HG03103 (cell line): ENCODE measurements around the gene ADK.
"Not testable (repeated sequence)": the region's sequence is repeated elsewhere in the genome, so short reads cannot be mapped to it uniquely, and the experiment has no call there.

Experiments used
- ATAC-seq: cut with Tn5 transposase; IDR thresholded peaks from one replicate; pipeline ENCODE4 v1.9.1; 2021; ENCODE audit warnings: low read depth; ENCODE audit not compliant: unreplicated experiment

The ADK gene

DNA sequence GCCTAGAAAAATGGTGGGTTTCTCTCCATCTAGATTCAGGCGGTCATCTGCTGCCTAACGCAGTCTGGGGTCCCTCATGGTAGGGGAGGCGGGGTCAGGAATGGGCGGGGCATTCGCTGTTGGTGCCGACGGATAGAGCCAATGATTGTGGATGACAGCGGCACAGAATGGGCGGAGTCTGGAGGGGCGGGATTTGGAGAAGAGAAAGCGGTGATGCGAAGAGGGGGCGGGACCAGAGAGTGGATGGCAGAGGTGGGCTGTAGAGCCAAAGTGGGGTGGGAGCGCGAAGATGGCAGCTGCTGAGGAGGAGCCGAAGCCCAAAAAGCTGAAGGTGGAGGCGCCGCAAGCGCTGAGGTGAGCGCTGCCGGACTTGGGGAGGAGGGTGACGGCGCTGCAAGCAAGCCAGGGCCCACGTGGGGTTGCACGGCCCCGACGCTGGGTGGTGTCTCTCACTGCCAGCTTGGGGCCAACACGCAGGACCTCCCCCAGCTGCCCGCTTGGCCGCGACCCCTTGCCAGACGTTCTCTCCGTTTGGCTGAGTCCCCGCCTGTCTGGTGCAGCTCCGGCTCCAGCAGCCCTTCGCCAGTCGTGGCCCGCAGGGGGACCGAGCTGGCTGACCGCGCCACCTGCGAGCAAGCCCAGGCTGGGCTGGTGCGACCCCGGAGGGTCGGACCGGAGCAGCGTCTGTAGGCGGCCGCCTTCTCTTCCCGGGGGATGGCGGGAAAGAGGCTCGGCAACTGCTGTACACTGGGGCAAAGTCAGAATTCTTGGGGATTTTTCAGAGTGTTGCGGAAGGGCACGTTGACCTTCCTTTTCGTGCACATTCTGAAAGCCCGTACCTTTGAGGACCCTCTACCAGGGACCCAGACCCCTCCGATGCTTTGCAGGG lies at the start of gene ADK:
TSS of gene ADK (plus strand) at position 232 of the 889 bp plus-strand sequence. CDS start at position 290, 58 bp downstream.
- ATAC-seq: peak; percentile 65

DNA sequence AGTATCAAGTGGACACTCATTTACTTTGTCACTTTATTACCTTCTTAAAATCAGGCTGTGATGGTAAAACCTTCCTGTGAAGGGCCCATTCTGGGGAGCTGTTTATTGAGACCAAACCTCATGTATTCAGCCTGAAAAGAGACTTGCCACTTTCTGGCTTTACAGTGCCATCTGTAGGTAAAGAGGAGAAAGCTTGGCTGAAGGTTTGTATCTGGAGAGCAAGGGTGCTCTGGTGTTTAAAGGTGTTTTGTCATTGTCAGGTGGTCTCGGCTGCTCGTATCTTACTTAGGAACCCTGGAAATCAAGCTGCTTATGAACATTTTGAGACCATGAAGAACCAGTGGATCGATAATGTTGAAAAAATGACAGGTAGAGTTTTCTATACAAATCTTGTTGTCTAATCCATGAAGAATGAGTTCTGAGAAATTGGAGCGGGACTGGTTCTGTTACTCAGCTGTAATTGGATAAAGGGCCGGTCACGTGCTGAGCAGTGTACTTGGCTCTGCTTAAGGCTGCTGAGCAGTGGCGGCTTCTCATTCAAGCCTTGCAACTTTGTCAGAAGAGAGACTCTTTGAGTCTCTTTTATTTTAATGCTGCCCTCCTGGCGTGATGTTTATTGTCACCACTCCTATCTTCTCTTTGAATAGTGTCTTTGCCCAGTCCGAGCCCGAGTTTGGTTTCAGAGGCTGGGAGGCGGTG lies 47.3 kb upstream of the ADK start:
- no peak for ATAC-seq

DNA sequence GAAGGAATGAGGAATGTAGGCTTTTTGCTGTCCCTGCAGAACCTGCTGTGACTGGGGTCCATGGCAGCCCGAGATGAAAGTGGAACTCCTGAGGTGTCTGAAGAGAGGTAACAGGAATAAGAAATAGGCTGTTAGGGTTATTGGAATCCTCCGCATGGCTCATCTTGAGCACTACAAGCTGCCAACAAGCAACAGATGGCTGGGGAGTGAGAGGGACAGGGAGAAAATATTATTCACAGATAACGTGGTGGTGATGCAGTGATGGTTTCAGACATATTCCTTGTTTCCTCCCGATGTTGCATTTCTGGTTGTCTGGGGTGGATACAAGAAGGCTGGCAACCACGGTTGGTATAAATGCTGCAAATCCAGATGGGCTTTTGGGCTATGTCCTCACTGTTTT lies 46.5 kb upstream of the ADK start:
- ATAC-seq: no peak

DNA sequence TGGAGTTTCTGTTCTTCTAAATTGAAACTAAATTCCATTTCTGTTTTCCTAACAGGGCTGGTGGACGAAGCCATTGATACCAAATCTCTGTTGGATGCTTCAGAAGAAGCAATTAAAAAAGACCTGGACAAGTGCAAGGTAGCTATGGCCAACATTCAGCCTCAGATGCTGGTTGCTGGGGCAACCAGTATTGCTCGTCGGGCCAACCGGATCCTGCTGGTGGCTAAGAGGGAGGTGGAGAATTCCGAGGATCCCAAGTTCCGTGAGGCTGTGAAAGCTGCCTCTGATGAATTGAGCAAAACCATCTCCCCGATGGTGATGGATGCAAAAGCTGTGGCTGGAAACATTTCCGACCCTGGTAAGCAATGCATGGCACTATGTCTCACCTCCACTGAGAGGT lies 46.0 kb upstream of the ADK start:
- no peak for ATAC-seq

DNA sequence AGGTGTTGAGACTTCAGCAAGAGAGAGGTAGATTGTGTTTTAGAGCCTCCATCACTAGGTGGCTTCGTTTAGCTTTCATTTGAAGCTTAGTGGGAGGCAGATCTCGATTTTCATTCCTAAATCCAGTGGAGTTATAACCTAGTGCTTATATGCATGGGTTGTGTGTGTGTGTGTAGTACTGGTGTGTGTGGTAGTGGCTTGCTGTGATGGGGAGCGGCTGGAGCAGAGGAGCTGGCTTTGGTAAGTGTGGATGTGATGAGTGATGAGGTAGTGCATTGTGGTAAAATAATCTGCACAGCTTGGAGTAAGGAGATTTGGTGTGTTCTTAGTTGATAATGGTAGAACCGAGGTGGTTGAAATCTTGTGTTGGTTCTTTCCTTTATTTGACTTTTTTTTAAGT lies 43.6 kb upstream of the ADK start:
- no peak for ATAC-seq

DNA sequence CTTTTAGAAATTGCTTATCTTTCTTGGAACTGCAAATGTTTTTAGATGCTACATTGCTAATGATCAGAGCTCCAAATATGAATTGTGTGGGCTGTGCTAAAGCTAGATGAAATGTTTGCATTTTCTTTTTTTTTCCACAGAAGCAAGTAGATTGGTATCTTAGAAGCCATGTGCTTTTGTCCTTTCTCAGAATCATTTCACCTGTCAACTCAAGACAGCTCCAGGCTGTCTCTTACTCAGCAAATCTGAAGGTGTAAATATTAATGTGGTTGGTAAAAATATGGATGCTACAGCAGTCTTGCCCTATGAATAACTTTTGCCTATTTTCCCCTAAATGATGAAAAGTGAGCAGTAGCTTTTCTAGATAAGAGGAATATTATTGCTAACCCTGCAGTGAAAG lies 41.6 kb upstream of the ADK start:
- ATAC-seq: no peak

DNA sequence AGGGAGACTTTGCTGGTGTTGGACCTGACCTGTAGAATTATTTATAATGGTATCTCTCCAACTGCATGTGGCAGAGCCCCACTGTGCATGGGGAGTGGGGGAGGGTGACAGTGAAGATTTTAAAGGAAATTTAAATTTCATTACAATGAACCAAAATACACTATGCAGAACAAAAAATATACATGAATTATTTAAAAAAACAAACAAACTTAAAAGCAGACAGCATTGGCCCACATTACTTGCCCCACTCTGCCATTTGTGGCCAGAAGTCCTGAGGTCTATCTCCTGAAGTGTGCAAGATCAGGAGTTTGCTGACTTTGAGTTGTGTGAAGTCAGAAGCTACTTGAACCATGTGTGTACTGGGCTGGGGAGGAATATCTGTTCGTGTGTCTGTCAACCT lies 40.9 kb upstream of the ADK start:
- ATAC-seq: no peak

DNA sequence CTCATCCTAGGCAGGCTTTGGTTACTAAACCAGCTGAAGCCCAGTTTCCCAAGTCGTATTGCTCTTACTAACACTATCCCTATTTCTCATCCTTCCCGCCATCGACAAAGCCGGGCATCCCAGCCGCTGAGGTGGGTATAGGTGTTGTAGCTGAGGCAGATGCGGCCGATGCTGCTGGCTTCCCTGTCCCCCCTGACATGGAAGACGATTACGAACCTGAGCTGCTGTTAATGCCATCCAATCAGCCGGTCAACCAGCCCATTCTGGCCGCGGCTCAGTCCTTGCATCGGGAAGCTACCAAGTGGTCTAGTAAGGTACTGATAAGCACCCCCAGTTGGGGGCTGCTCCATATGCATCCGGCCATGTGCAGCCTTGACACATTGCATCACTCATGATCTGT lies 39.2 kb upstream of the ADK start:
- ATAC-seq: no peak

DNA sequence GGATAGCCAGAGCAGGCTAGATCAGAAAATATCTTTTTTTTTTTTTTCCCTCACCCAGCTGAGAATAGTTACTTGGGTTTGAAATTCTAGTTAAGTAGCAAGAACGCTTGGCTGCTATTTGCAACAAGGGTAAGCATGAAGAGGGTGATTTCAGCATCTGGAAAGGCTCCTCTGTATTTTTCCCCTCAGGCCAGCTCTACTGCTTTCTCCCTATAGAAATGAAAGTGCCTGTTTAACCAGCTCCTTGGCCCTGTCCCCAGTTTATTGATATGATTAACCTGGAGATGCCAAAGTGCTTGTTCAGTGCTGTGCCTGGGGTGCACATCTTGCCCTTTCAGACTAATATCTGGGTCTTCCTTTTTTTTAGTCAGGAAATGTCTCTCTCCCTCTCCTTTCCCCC lies 37.5 kb upstream of the ADK start:
- no peak for ATAC-seq

DNA sequence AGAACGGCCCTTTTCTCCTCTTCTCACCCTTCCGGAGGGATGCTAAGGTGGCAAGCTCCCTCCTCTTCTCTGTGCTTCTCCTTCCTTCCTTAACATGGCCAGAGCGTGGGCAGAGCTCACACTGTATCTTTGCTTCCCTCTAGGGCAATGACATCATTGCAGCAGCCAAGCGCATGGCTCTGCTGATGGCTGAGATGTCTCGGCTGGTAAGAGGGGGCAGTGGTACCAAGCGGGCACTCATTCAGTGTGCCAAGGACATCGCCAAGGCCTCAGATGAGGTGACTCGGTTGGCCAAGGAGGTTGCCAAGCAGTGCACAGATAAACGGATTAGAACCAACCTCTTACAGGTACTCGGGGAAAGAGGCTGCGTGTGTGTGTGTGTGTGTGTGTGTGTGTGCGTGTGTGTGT lies 37.0 kb upstream of the ADK start:
- no peak for ATAC-seq

DNA sequence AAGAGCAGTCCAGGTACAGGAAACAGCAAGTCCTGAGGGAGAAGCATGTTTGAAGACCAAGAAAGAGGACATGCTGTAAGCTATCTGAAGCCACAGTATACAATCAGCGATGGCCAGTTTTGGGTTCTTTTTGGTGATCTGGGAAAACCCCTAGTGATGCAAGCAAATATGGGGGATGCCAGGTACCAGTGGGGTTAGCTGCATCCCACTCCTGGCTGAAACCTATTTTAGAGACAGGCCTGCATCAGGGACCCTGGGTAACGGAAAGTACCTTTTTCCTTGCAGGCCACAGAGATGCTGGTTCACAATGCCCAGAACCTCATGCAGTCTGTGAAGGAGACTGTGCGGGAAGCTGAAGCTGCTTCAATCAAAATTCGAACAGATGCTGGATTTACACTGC lies 33.3 kb upstream of the ADK start:
- no peak for ATAC-seq

DNA sequence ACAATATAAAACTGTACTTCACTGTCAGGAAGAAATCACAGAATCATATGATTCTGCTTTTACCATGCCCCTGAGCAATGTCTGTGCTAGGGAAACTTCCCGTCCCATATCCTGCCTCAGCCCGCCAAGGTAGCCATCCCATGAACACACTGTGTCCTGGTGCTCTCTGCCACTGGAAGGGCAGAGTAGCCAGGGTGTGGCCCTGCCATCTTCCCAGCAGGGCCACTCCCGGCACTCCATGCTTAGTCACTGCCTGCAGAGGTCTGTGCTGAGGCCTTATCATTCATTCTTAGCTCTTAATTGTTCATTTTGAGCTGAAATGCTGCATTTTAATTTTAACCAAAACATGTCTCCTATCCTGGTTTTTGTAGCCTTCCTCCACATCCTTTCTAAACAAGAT lies 32.2 kb upstream of the ADK start:
- no peak for ATAC-seq

DNA sequence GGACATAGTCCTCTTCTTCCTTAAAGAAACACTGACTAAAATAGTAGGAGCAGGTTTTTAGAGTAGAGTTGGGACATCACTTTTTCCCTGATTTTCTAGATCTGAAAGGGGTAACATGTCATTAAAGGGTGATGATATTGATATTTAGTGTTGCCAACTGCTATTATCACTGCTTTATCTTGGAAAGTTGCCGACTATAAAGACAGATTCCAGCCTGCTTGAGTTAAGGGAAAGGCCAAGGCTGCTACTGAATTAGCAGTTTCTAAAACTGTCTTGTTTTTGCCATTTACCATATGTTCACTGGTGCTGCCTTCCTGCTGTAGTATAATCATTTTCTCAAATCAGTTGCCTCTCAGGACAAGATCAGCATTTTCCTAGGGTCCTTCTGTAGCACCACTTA lies 30.1 kb upstream of the ADK start:
- ATAC-seq: no peak

DNA sequence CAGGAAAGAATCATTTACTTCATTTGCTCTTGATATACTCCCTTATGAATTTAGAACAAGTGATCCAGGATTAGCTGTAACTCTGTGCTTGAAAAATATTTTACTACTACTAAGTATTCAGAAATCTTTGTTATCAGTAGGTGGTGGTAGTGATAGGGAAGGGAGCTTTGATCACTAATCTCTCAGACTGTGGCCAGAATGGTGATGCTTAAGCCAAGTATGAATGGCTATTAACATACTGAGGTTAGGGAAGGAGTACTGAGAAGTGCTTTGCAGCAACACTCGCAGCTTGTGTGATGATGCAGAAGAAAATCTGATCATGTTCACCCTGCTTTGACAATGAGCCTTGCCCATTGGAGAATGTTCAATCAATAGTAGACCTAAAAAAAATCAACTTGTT lies 29.7 kb upstream of the ADK start:
- ATAC-seq: no peak

DNA sequence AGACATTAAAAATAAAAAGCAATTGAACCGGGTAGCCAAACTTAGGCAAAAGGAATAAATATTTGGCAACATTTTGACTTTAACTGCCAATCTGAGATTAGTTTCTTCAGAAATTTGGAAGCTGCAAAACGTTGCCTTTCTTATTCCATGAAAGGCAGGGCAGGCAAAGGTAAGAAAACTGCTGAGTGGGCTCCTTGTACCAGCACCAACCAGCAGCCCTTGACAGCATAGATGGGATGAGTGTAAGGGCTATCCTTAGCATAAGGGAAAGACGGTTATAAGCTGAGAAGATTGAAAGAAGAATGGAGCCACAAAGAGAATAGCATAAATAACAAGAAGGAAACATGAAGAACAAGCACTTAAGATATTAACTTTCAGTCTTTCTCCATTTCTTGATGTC lies 29.0 kb upstream of the ADK start:
- ATAC-seq: no peak

DNA sequence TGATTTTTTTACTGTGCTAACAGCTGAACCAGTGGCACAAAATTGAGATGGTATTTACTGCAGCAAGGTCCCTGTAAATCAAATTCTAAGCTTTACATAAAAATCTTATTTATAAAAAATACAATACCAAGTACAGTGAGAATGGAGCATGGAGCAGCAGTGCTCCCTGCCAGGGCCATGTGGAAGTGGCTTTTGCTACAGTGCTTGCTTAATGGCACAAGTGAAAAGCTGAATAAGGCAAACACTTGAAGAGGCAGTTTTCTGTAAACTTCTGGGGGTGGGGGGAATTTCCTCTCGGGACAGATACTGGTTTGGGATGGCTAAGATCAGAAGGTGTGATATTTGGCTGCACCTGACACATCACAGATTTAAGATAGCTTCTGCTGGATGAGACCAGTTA lies 27.9 kb upstream of the ADK start:
- ATAC-seq: no peak

DNA sequence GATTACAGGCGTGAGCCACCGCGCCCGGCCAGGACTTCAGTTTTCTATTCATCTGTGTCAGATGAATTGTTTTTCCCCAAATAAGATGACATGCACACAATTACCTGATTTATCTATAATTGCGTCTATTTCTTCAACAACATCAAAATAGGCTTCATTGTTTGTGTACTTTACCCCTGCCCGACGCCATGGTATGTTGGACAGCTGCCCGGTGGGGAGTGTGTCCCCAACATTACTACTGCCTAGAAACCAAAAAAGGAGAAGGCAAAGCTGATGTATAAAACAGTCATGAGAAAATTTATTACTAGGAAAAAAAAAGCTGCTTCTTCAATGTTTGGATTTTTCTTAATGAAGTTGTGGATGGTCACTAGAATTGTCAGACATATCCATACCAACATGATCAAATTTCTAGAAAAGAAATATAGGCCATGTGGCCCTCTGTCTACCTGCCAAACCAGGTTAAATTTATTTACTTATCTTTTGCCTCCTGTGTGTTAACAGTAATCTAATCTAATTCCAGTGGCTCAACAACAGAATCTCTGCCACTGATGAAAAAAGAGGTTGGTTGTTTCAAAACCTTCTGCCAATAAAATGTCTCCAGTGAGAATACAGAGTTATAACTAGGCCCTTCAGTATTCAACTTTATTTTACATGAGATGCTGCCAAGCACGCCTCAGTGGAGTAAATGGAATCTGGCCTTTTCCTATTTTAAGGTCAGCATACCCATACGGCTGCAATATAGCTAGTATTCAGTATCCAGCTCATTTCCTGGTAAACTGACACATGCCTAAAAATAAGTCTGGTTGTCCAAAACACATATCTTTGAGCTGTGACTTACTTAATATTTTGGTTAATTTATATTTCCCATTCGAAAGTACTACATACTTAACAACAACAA lies 16.8 kb upstream of the ADK start:
- no peak for ATAC-seq

DNA sequence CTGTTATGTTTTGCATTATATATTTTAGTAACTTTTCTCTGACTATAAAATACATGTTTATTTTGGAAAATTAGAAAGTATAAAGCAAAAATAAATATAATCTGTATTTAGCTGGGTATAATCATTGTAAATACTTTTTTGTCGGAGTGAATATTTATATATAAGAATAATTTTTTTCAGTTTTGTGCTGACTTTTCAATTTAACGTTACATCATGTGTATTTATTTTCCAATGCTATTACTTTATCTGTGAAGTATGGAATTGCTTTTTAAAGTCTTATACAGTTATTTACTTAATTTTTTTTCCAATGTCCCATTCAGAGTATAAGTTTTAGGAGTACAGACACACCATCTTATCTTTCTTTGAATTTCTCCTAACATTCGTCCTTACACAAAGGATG lies 15.6 kb upstream of the ADK start:
- no peak for ATAC-seq

DNA sequence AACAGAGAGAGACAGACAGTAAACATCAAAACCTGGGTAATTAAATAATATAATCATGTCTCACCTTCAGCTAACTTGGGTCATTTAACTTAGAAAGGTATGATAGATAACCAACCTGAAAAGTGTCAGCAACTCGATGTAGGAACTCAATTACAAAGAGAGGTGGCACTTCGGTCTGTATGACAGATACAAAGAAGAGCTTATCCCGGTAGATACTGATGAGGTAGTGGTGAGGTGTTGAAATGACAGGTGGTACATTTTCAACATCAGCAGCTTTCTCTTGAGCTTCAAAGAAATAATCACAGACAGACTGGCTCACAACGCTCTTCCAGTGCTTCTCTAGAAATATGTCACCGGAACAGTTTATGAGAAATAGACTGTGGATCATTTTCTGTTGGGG lies 13.0 kb upstream of the ADK start:
- ATAC-seq: no peak

DNA sequence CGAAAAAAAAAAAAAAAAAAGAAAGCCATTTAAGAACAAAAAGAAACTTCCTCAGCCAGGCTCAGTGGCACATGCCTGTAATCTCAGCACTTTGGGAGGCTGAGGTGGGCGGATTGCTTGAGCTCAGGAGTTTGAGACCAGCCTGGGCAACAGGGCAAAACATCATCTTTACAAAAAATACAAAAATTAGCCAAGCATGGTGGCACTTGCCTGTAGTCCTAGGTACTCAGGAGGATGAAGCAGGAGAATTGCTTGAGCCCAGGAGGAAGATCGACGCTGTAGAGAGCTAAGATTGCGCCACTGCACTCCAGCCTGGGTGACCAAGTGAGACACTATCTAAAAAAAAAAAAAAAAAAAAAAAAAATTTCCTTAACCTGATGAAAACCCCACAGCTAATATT lies 12.4 kb upstream of the ADK start:
- not testable (repeated sequence) for ATAC-seq

DNA sequence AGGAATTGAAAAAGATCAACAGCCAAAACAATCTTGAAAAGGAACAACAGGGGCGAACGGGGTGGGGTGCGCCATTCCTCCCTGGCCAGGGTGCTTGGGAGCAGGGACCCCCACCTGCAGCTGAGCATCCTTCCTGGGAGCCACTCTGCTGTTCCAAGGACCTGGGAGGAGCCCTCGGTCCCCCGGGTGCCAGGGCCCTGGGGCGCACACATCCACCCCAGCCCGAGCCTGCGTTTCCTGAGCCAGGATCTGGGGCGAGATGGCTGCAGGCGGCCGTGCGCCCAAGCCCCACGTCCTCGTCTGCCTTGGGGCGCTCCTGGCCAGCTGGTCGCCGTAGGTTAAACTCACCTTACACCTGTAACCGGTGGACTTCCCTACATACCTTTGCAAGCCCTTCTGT lies 11.0 kb upstream of the ADK start:
- ATAC-seq: no peak
